Measurements from ENCODE around the gene BMI1.

DNA sequence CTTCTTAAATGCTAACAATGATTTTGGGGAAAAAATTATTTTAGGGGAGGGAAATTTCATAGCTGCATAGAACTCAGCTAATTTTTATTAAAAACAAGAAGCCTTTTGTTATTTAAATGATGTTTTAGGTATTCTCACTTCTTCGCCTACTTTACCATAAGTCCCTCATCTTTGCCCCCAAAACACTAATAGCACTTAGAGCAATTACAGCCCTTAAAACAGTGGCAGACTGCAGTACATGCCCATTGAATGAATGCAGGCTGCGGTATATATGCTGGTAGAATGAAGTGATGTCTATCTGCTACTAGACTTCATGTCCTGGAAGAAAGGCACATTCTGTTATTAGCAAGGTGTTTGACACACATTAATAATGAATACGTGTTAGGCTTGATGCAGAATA lies 21.5 kb downstream of the BMI1 start:
- TF ChIP-seq, protein P1, sequence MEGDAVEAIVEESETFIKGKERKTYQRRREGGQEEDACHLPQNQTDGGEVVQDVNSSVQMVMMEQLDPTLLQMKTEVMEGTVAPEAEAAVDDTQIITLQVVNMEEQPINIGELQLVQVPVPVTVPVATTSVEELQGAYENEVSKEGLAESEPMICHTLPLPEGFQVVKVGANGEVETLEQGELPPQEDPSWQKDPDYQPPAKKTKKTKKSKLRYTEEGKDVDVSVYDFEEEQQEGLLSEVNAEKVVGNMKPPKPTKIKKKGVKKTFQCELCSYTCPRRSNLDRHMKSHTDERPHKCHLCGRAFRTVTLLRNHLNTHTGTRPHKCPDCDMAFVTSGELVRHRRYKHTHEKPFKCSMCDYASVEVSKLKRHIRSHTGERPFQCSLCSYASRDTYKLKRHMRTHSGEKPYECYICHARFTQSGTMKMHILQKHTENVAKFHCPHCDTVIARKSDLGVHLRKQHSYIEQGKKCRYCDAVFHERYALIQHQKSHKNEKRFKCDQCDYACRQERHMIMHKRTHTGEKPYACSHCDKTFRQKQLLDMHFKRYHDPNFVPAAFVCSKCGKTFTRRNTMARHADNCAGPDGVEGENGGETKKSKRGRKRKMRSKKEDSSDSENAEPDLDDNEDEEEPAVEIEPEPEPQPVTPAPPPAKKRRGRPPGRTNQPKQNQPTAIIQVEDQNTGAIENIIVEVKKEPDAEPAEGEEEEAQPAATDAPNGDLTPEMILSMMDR (IDR thresholded peaks at IDR 0.05), result no peak
- TF ChIP-seq EZH2phosphoT487 (IDR thresholded peaks at IDR 0.05), result no peak
